ENCODE results near the gene PCDHB3.
"Not testable (repeated sequence)": the region's sequence is repeated elsewhere in the genome, so short reads cannot be mapped to it uniquely, and the experiment has no call there.

Gene PCDHB3

DNA sequence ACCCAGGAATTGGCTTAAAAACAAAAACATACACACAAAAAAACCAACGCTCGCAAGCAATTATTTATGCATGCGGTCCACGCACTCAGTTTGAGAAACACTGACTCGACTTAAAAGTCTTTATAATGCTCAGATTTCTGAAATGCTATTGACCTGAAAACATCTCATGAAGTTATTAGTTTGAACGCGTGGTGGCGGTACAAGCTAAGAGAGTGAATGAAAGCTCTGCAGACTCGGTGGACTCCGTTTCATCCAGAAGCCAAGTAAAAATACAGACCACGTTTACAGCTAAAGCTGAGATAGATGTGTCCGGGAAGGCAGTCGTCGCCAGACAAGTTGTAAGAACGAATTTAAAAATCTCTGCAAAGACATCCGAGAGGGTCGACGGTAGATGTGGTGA lies 49.5 kb downstream of the PCDHB3 start, which contains the start of gene PCDHB6:
PCDHB6 (plus strand) TSS at position 246 of the 400 bp plus-strand sequence. CDS start 201 bp downstream, outside the sequence.
- H3K4me3 ChIP-seq (ENCODE audit: low read depth, low read length): no peak within 1 kb of the TSS

DNA sequence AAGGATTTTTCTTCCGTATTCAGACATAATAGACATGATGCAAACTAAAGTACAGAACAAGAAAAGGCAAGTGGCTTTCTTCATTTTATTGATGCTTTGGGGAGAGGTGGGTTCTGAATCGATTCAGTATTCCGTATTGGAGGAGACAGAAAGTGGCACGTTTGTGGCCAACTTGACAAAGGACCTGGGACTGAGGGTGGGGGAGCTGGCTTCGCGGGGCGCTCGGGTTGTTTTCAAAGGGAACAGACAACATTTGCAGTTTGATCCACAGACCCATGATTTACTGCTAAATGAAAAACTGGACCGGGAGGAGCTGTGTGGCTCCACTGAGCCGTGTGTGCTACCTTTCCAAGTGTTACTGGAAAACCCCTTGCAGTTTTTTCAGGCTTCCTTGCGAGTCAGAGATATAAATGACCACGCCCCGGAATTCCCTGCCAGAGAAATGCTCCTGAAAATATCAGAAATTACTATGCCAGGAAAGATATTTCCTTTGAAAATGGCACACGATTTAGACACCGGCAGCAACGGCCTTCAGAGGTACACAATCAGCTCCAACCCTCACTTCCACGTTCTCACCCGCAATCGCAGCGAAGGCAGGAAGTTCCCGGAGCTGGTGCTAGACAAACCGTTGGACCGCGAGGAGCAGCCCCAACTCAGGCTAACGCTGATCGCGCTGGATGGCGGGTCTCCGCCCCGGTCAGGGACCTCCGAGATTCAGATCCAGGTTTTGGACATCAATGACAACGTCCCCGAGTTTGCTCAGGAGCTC lies 50.1 kb downstream of the PCDHB3 start:
- no peak overlapping the region for H3K4me3 ChIP-seq (ENCODE audit: low read depth, low read length)
- no peak for DNase-seq (ENCODE audit: low read depth)
- TF ChIP-seq, protein P1, sequence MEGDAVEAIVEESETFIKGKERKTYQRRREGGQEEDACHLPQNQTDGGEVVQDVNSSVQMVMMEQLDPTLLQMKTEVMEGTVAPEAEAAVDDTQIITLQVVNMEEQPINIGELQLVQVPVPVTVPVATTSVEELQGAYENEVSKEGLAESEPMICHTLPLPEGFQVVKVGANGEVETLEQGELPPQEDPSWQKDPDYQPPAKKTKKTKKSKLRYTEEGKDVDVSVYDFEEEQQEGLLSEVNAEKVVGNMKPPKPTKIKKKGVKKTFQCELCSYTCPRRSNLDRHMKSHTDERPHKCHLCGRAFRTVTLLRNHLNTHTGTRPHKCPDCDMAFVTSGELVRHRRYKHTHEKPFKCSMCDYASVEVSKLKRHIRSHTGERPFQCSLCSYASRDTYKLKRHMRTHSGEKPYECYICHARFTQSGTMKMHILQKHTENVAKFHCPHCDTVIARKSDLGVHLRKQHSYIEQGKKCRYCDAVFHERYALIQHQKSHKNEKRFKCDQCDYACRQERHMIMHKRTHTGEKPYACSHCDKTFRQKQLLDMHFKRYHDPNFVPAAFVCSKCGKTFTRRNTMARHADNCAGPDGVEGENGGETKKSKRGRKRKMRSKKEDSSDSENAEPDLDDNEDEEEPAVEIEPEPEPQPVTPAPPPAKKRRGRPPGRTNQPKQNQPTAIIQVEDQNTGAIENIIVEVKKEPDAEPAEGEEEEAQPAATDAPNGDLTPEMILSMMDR (IDR thresholded peaks at IDR 0.05; ENCODE audit: low read depth, low read length, missing control alignments): no peak

More for the DNA sequence above, 49.5 kb downstream of the PCDHB3 start, which contains the start of gene PCDHB6:
- DNase-seq (ENCODE audit: low read depth): no peak
- TF ChIP-seq, protein P1 (IDR thresholded peaks at IDR 0.05; ENCODE audit: low read depth, low read length, missing control alignments): no peak

GRCh38 chr5:141150993-141151325 lies 50.7 kb downstream of the PCDHB3 start:
- no peak for DNase-seq (ENCODE audit: low read depth)
- H3K4me3 ChIP-seq (ENCODE audit: low read depth, low read length): no peak overlapping the region
- TF ChIP-seq, protein P1 (IDR thresholded peaks at IDR 0.05; ENCODE audit: low read depth, low read length, missing control alignments): no peak

- DNase-seq (ENCODE audit: low read depth); H3K4me3 ChIP-seq (ENCODE audit: low read depth, low read length): not testable (repeated sequence)
Observed at GRCh38 chr5:141151632-141152031, 51.4 kb downstream of the PCDHB3 start.

GRCh38 chr5:141152096-141152495 lies 51.8 kb downstream of the PCDHB3 start:
- H3K4me3 ChIP-seq (ENCODE audit: low read depth, low read length); DNase-seq (ENCODE audit: low read depth): not testable (repeated sequence)

All from GM12864 (cell line).